Heart right ventricle (tissue), 16 donors: ENCODE results near the gene NCAPG2. TPM values are rescaled to one million over a fixed set of nuclear protein-coding genes. Genes with fewer than 3 reads are reported as not detected.

Experiments
- ATAC-seq, 8 donors: fragments of 200-7000 bp; cut with Tn5 transposase; one replicate each; pipeline ENCODE4 v1.9.1; 2020; ENCODE audit warnings: mild to moderate bottlenecking in 8 of 8, moderate library complexity in 8 of 8, moderate number of reproducible peaks in 1 of 8
- DNase-seq, 2 donors: peaks; one replicate each; pipeline ENCODE4 v3.0.0-alpha.2; 2020
- H3K27ac ChIP-seq, 10 donors: fragments of 200-600 bp; sonication (generic) in 2 of 10; one replicate each; pipeline versions ENCODE4 v1.5.0 to v1.8.0; 2020 to 2022; ENCODE audit warnings: mild to moderate bottlenecking in 3 of 10
- H3K27me3 ChIP-seq, 7 donors: fragments of 200-600 bp; one replicate each; pipeline ENCODE4 v1.8.0; 2021 to 2022; ENCODE audit warnings: mild to moderate bottlenecking in 2 of 7
- H3K36me3 ChIP-seq, 9 donors: fragments of 200-600 bp; sonication (generic) in 1 of 9; one replicate each; pipeline versions ENCODE4 v1.5.0 to v1.8.0; 2020 to 2022; ENCODE audit warnings: mild to moderate bottlenecking in 2 of 9
- H3K4me1 ChIP-seq, 9 donors: fragments of 200-600 bp; sonication (generic) in 1 of 9; one replicate each; pipeline versions ENCODE4 v1.5.0 to v1.8.0; 2020 to 2022; ENCODE audit warnings: mild to moderate bottlenecking in 4 of 9
- H3K4me3 ChIP-seq, 10 donors: fragments of 200-600 bp; sonication (generic) in 2 of 10; one replicate each; pipeline versions ENCODE4 v1.5.0 to v1.8.0; 2020 to 2022; ENCODE audit warnings: mild to moderate bottlenecking in 7 of 10, moderate library complexity in 2 of 10
- H3K9me3 ChIP-seq, 11 donors: fragments of 200-600 bp in 10 of 11; sonication (generic) in 2 of 11; one replicate each; pipeline versions ENCODE4 v1.5.0 to v1.8.0; 2013 to 2022; ENCODE audit warnings: mild to moderate bottlenecking in 2 of 11, control low read depth in 1 of 11, moderate library complexity in 1 of 11
- CTCF ChIP-seq, 9 donors: fragments of 200-600 bp; sonication (generic) in 2 of 9; IDR thresholded peaks; one replicate each; pipeline versions ENCODE4 v1.5.0 to v1.8.0; 2021 to 2022; ENCODE audit warnings: antibody characterized with exemption in 9 of 9, mild to moderate bottlenecking in 5 of 9, moderate library complexity in 1 of 9
- WGBS, 2 donors: extraction: QIAGEN DNeasy Blood & Tissue Kit; methylation state at CpG; one replicate each; pipeline ENCODE4 v1.1.7; 2013; ENCODE audit warnings: inconsistent platforms in 1 of 2; 5-methylcytosine and 5-hydroxymethylcytosine counted together
- intact Hi-C, 10 donors: fragments of 100-400 bp; cut with DNase I; formaldehyde crosslinking; loops; one replicate each; pipeline versions ENCODE4 v1.11.1 to v1.14.2; 2022
- polyA plus RNA-seq, 2 donors: library from polyadenylated mRNA; stranded (reverse); fragments of 200-250 nt; gene quantifications; one replicate each; pipeline ENCODE4 v1.2.3, GENCODE V29; 2013
- total RNA-seq, 10 donors: library from RNA; stranded (reverse); fragmentation: NEBNext Ultra II Directional in 3 of 10; extraction: Animal tissue kit (Norgen Biotek cat#: 25700) in 3 of 10; gene quantifications; one replicate each; pipeline versions ENCODE4 v1.2.1 to v1.2.4, GENCODE V29; 2021 to 2023
- donor health status: Arrhythmogenic right ventricular cardiomyopathy.
- donor health status: ischemic (EF 13 %, LVEDD 7.1; RV severe dilation, severe dysfunction).
- donor health status: healthy with polysubstance abuse.
- donor health status: DM: no; HTN: yes; CAD: no.
- donor health status: DM: no; HTN: no; CAD: no.
- donor health status: ischemic (EF 25% LVEDD 6.9; RV normal size, moderate dysfunction).
- donor health status: ischemic (EF 25% LVEDD 5.7; RV mildly dilated, moderate dysfunction).
- donor health status: healthy.
- donor health status: DM: yes; HTN: yes; CAD: no.
- donor health status: Ischemic cardiomyopathy.
- donor health status: ischemic (EF 35%, LVEDD 5.7; RV mildly dilated, moderate dysfunction).
- donor health status: nonischemic (EF 11% LVEDD 7.7; RV severe dilation, severe dysfunction).
- donor health status: DM: yes; HTN: yes; CAD: no.
- donor health status: PGD.
- donor health status: ischemic (EF 29% LVEDD 5.4; RV normal size, mild dysfunction).
- donor health status: nonischemic (EF 23%, LVEDD 6.1; RV moderate dilation, normal function).

The NCAPG2 gene
- total and polyA plus RNA-seq, 12 donors: 1.3 to 8.0 (median 4.6) TPM

GRCh38 chr7:158623241-158623640, 81.4 kb downstream of the NCAPG2 start:
- DNase-seq: no peak
- TF ChIP-seq CTCF (IDR thresholded peaks at IDR 0.05): no peak
- Histone ChIP-seq H3K36me3 (peaks cover 0 to 8% (median 0%) of the 10 kb centered on the region in 9 donors), H3K4me1 (no peaks in the 10 kb centered on the region), H3K27me3 (no peaks in the 10 kb centered on the region), H3K27ac (no peak overlapping the region), H3K4me3 (no peak overlapping the region), H3K9me3 (no peaks in the 10 kb centered on the region)
- intact Hi-C loops: no loop called here
- ATAC-seq: no peak
- 80 to 83% methylated on average over 13 of the region's 13 CpGs for WGBS, 2 donors

- H3K4me1 ChIP-seq: no peaks in the 10 kb centered on the region
- intact Hi-C loops: no loop called here
Measured at GRCh38 chr7:158620839-158621441, 83.7 kb downstream of the NCAPG2 start.

GRCh38 chr7:158620418-158620817, 84.2 kb downstream of the NCAPG2 start:
- no peak for DNase-seq
- Histone ChIP-seq H3K4me1 (no peaks in the 10 kb centered on the region), H3K27ac (no peak overlapping the region), H3K4me3 (no peak overlapping the region), H3K27me3 (no peaks in the 10 kb centered on the region), H3K36me3 (peaks cover 0 to 4% (median 0%) of the 10 kb centered on the region in 9 donors), H3K9me3 (no peaks in the 10 kb centered on the region)
- intact Hi-C loops: no loop called here
- TF ChIP-seq CTCF (IDR thresholded peaks at IDR 0.05): no peak
- ATAC-seq: no peak
- 97 to 98% methylated on average over 5 of the region's 5 CpGs for WGBS, 2 donors

More at GRCh38 chr7:158620839-158621441, 83.7 kb downstream of the NCAPG2 start:
- Histone ChIP-seq H3K9me3 (no peaks in the 10 kb centered on the region), H3K27ac (no peak overlapping the region), H3K4me3 (no peak overlapping the region), H3K27me3 (no peaks in the 10 kb centered on the region), H3K36me3 (peaks cover 0 to 4% (median 0%) of the 10 kb centered on the region in 9 donors)
- DNase-seq (no peak), ATAC-seq (no peak)
- TF ChIP-seq CTCF (IDR thresholded peaks at IDR 0.05): no peak
- 93 to 96% methylated on average over 6 of the region's 6 CpGs for WGBS, 2 donors

GRCh38 chr7:158618745-158619140, 85.9 kb downstream of the NCAPG2 start:
- no peaks in the 10 kb centered on the region for H3K4me1 ChIP-seq
- peaks cover 0 to 4% (median 0%) of the 10 kb centered on the region in 9 donors for H3K36me3 ChIP-seq
- no peak overlapping the region for H3K4me3 ChIP-seq
- no peak for TF ChIP-seq CTCF (IDR thresholded peaks at IDR 0.05)
- 98 to 99% methylated on average over 4 of the region's 4 CpGs for WGBS, 2 donors
- ATAC-seq: no peak
- no peaks in the 10 kb centered on the region for H3K27me3 ChIP-seq
- no peak for DNase-seq
- H3K9me3 ChIP-seq: no peaks in the 10 kb centered on the region
- intact Hi-C loops: no loop called here
- H3K27ac ChIP-seq: no peak overlapping the region
